ENCODE results near the gene TEKT3. TPM values are rescaled to one million over a fixed set of nuclear protein-coding genes. Genes with fewer than 3 reads are reported as not detected.

The TEKT3 gene
- total and polyA plus RNA-seq, 9 of the 15 experiments (the other 6 are each of a cell fraction or from before 2014, with no cell fraction given), result not detected

GRCh38 chr17:15262291-15263205, 78.8 kb downstream of the TEKT3 start (continued):
- TF ChIP-seq HDAC1 (IDR thresholded peaks at IDR 0.05), result no peak
- peak; percentile 17; the same call in 1 of the 2 replicates for TF ChIP-seq MAX (CRISPR knock-in tag; IDR thresholded peaks at IDR 0.05)
- no peak for TF ChIP-seq ZBTB8A (IDR thresholded peaks at IDR 0.05; ENCODE audit: partially characterized antibody)
- no peak for TF ChIP-seq TFAM (CRISPR knock-in tag; conservative IDR thresholded peaks at IDR 0.05)
- TF ChIP-seq THRA (IDR thresholded peaks at IDR 0.05), result no peak
- no peak for TF ChIP-seq CBX5 (IDR thresholded peaks at IDR 0.05; ENCODE audit: borderline replicate concordance, low read depth)
- TF ChIP-seq FOXP1 (CRISPR knock-in tag; IDR thresholded peaks at IDR 0.05), result no peak
- TF ChIP-seq GTF3C2 (IDR thresholded peaks at IDR 0.05; ENCODE audit: borderline replicate concordance, extremely low read depth, insufficient read length), result no peak
- TF ChIP-seq TFAP4 (CRISPR knock-in tag; IDR thresholded peaks at IDR 0.05; ENCODE audit: borderline replicate concordance), result peak; percentile 75; the same call in 1 of the 2 replicates
- TF ChIP-seq EZH2 (IDR thresholded peaks at IDR 0.05; ENCODE audit: borderline replicate concordance, low read depth, low read length), result no peak
- no peak for TF ChIP-seq ZNF280B (CRISPR knock-in tag; IDR thresholded peaks at IDR 0.05)
- TF ChIP-seq SRSF3 (IDR thresholded peaks at IDR 0.05; ENCODE audit: insufficient read depth, low read length), result no peak

Data from K562 (cell line).